Endodermal cell (in vitro differentiated cells): ENCODE measurements around the gene PCK2. TPM values are rescaled to one million over a fixed set of nuclear protein-coding genes. Genes with fewer than 3 reads are reported as not detected.

ENCODE experiments used
- DNase-seq: peaks from one replicate; pipeline ENCODE4 v3.0.0-alpha.2; 2017
- H3K27ac ChIP-seq: 2 replicates; pipeline ENCODE4 v1.5.1; 2013; ENCODE audit warnings: mild to moderate bottlenecking, low read depth, low read length, moderate library complexity
- H3K27me3 ChIP-seq: 2 replicates; pipeline ENCODE4 v1.6.1; 2013; ENCODE audit warnings: mild to moderate bottlenecking, low read length, moderate library complexity; ENCODE audit not compliant: insufficient read depth, control insufficient read depth, poor library complexity, severe bottlenecking
- H3K36me3 ChIP-seq: 2 replicates; pipeline ENCODE4 v1.7.0; 2013; ENCODE audit warnings: mild to moderate bottlenecking, low read length, moderate library complexity; ENCODE audit not compliant: control insufficient read depth, insufficient read depth
- H3K4me1 ChIP-seq: one replicate; pipeline ENCODE4 v1.7.0; 2013; ENCODE audit warnings: low read length; ENCODE audit not compliant: control insufficient read depth, insufficient read depth
- H3K4me3 ChIP-seq: 2 replicates; pipeline ENCODE4 v1.5.1; 2013; ENCODE audit warnings: mild to moderate bottlenecking, low read length, moderate library complexity
- H3K9ac ChIP-seq: 2 replicates; pipeline ENCODE4 v1.6.1; 2013; ENCODE audit warnings: mild to moderate bottlenecking, low read length, moderate library complexity; ENCODE audit not compliant: poor library complexity, severe bottlenecking; ENCODE audit errors: extremely low read depth
- H3K9me3 ChIP-seq: 2 replicates; pipeline ENCODE4 v1.6.1; 2013; ENCODE audit warnings: mild to moderate bottlenecking, low read length, moderate library complexity; ENCODE audit not compliant: control insufficient read depth
- H3K27ac Mint-ChIP-seq: 2 replicates; pipeline ENCODE4 v1.8.0; 2020; ENCODE audit warnings: mixed read lengths
- H3K27me3 Mint-ChIP-seq: 2 replicates; pipeline ENCODE4 v1.8.0; 2021; ENCODE audit warnings: mild to moderate bottlenecking, mixed read lengths; ENCODE audit not compliant: insufficient read depth
- H3K36me3 Mint-ChIP-seq: 2 replicates; pipeline ENCODE4 v1.8.0; 2020; ENCODE audit warnings: low read depth, mixed read lengths
- H3K4me1 Mint-ChIP-seq: 2 replicates; pipeline ENCODE4 v1.8.0; 2020; ENCODE audit warnings: mixed read lengths
- H3K4me3 Mint-ChIP-seq: 2 replicates; pipeline ENCODE4 v1.8.0; 2020; ENCODE audit warnings: mild to moderate bottlenecking, moderate library complexity, mixed read lengths
- H3K9me3 Mint-ChIP-seq: 2 replicates; pipeline ENCODE4 v1.8.0; 2020; ENCODE audit warnings: mild to moderate bottlenecking, mixed read lengths
- CTCF ChIP-seq: fragments of 200-600 bp; sonication (generic); conservative IDR thresholded peaks from 2 replicates; pipeline ENCODE4 v1.5.0; 2021; ENCODE audit warnings: antibody characterized with exemption, mild to moderate bottlenecking
- WGBS, 2 experiments: methylation state at CpG; one replicate each; pipeline versions ENCODE4 v1.1.5 to v1.1.7; 2013; ENCODE audit warnings: missing lambda C conversion rate in 2 of 2, mixed read lengths in 1 of 2; ENCODE audit not compliant: insufficient coverage in 1 of 2, insufficient read length in 1 of 2; 5-methylcytosine and 5-hydroxymethylcytosine counted together
- total RNA-seq, 2 donors: library from RNA; stranded (reverse); fragmentation: NEBNext Ultra II Directional in 1 of 2; extraction: Animal tissue kit (Norgen Biotek cat#: 25700) in 1 of 2; gene quantifications; 2 replicates in 1 of 2; 3 replicates in 1 of 2; pipeline ENCODE4 v1.2.1, GENCODE V29; 2021

The PCK2 gene
- total RNA-seq, 2 donors from 2014 or later = 37.7 to 42.8 TPM

DNA sequence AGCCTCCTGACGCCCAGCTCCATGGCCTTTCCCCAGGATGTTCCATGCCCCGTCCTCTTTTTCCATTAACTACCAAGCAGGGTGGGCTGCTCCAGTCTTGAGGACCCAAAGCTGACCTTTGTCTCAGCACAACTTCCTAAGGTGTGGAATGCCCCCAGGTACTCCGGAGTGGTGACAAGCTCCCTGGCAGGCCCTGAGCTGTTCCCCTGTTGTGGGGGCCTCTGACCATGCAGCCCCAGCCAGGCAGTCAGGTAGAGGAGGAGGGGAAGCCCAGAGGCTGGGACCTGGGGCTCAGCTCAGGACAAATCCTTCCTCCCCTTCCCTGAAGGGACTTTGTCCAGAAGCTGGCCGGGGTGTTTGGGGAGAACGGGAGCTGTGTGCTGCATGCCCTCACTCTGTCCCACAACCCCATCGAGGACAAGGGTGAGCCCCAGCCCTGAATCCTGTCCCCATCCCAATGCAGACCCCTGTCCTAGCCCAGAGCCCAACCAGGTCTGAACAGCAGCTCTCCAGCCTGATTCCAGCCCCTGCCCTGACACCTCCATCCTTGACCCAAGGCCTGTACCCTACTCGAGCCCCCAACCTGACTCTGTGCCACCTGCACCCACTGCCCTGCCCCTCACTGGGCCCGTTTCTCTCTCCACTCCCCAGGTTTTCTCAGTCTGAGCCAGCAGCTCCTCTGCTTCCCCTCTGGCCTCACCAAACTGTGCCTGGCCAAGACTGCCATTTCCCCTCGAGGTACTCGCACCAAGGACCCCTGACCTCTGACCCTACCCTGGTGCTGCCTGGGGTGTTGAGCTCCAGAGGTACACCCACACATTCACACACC is 37.9 kb upstream of the PCK2 start:
- H3K4me3 ChIP-seq = no peak overlapping the region
- no peak for TF ChIP-seq CTCF
- no peak overlapping the region for H3K27ac ChIP-seq
- H3K9ac ChIP-seq = no peak overlapping the region
- no peaks in the 10 kb centered on the region for H3K9me3 Mint-ChIP-seq
- H3K36me3 ChIP-seq = no peaks in the 10 kb centered on the region
- H3K27me3 ChIP-seq = no peaks in the 10 kb centered on the region
- H3K4me1 ChIP-seq = no peaks in the 10 kb centered on the region
- H3K36me3 Mint-ChIP-seq = no peaks in the 10 kb centered on the region
- no peaks in the 10 kb centered on the region for H3K9me3 ChIP-seq
- WGBS, 2 experiments = 87 to 91% methylated on average over 4 to 10 of the region's 10 CpGs
- H3K4me3 Mint-ChIP-seq = no peak overlapping the region
- no peak overlapping the region for H3K27ac Mint-ChIP-seq
- no peak for DNase-seq
- peaks cover 6% of the 10 kb centered on the region for H3K4me1 Mint-ChIP-seq
- H3K27me3 Mint-ChIP-seq = no peaks in the 10 kb centered on the region

GRCh38 chr14:24056800-24057184 is 37.3 kb upstream of the PCK2 start:
- Histone ChIP-seq H3K4me1 (no peaks in the 10 kb centered on the region), H3K9me3 (no peaks in the 10 kb centered on the region), H3K9ac (no peak overlapping the region), H3K4me3 (no peak overlapping the region), H3K27ac (no peak overlapping the region), H3K36me3 (no peaks in the 10 kb centered on the region), H3K27me3 (no peaks in the 10 kb centered on the region)
- no peaks in the 10 kb centered on the region for H3K27me3 Mint-ChIP-seq
- 77 to 87% methylated on average over 5 to 8 of the region's 8 CpGs for WGBS, 2 experiments
- DNase-seq = no peak
- no peak for TF ChIP-seq CTCF
- peaks cover 3% of the 10 kb centered on the region for H3K4me1 Mint-ChIP-seq
- no peaks in the 10 kb centered on the region for H3K9me3 Mint-ChIP-seq
- no peak overlapping the region for H3K4me3 Mint-ChIP-seq
- H3K36me3 Mint-ChIP-seq = no peaks in the 10 kb centered on the region
- H3K27ac Mint-ChIP-seq = no peak overlapping the region

- no peak for TF ChIP-seq CTCF
- Histone ChIP-seq H3K4me3 (no peak overlapping the region), H3K36me3 (no peaks in the 10 kb centered on the region), H3K27me3 (no peaks in the 10 kb centered on the region), H3K4me1 (no peaks in the 10 kb centered on the region), H3K27ac (no peak overlapping the region), H3K9me3 (no peaks in the 10 kb centered on the region), H3K9ac (no peak overlapping the region)
- H3K27ac Mint-ChIP-seq = no peak overlapping the region
- H3K4me3 Mint-ChIP-seq = no peak overlapping the region
- DNase-seq = no peak
- 88 to 93% methylated on average over 2 of the region's 2 CpGs for WGBS, 2 experiments
- no peaks in the 10 kb centered on the region for H3K36me3 Mint-ChIP-seq
- H3K9me3 Mint-ChIP-seq = no peaks in the 10 kb centered on the region
- H3K27me3 Mint-ChIP-seq = no peaks in the 10 kb centered on the region
- H3K4me1 Mint-ChIP-seq = peaks cover 3% of the 10 kb centered on the region
Measured at GRCh38 chr14:24057271-24057670, 36.8 kb upstream of the PCK2 start.
